ENCODE results near the gene MAP6D1.

- TF ChIP-seq, protein P1, sequence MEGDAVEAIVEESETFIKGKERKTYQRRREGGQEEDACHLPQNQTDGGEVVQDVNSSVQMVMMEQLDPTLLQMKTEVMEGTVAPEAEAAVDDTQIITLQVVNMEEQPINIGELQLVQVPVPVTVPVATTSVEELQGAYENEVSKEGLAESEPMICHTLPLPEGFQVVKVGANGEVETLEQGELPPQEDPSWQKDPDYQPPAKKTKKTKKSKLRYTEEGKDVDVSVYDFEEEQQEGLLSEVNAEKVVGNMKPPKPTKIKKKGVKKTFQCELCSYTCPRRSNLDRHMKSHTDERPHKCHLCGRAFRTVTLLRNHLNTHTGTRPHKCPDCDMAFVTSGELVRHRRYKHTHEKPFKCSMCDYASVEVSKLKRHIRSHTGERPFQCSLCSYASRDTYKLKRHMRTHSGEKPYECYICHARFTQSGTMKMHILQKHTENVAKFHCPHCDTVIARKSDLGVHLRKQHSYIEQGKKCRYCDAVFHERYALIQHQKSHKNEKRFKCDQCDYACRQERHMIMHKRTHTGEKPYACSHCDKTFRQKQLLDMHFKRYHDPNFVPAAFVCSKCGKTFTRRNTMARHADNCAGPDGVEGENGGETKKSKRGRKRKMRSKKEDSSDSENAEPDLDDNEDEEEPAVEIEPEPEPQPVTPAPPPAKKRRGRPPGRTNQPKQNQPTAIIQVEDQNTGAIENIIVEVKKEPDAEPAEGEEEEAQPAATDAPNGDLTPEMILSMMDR (conservative IDR thresholded peaks at IDR 0.05 in 1 of 2, IDR thresholded peaks at IDR 0.05 in 1 of 2; ENCODE audit: extremely low read depth in 1 of 2, insufficient read depth in 1 of 2, low read depth in 1 of 2, low read length in 2 of 2) = no peak
- TF ChIP-seq EZH2 (IDR thresholded peaks at IDR 0.05; ENCODE audit: borderline replicate concordance, low read length) = no peak
Observed at GRCh38 chr3:183837894-183838293, 12.5 kb upstream of the MAP6D1 start.
